CD4-positive, alpha-beta T cell treated with Interferon alpha-2 for 1 hour (primary cell): ENCODE measurements around the gene DCDC2.

Experiments
- DNase-seq, 2 donors: peaks; one replicate each; pipeline ENCODE4 v3.0.0-alpha.2; 2020 to 2022

Gene DCDC2

GRCh38 chr6:24140591-24140990 lies 217.3 kb downstream of the DCDC2 start:
- no peak for DNase-seq

DNA sequence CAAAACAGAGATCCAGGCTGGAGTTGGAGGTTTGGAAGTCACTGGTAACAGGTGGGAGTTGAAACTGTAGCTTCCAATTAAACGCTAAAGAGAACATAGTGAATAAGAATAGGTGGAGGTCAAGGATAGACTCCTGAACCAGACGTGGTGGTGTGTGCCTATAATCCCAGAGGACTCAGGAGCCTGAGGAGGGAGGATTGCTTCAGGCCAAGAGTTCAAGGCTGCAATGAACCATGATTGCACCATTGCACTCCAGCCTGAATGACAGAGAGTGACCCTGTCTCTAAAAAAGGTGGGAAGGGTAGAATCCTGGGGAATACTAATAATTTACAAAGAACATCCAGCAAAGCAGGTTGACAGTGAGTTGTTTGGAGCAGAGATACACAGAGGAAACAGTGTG lies 218.2 kb downstream of the DCDC2 start:
- no peak for DNase-seq

DNA sequence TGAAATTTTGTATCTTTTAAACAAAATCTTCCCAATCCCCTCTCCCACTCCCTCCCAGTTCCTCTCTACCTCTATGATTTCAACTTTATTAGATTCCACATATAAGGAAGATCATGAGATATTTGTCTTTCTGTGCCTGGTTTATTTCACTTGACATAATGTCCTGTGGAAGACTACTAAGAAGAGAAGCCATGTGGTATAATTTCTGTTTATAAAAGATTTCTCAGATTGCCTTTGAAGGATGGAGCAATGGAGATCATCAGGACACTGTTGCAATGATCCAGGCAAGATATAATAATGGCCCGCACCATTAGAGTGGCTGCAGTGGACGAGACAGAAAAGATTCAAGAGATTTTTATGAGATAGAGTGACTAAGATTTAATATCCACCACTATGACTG lies 218.8 kb downstream of the DCDC2 start:
- DNase-seq = no peak

GRCh38 chr6:24131751-24132150 lies 226.1 kb downstream of the DCDC2 start:
- no peak for DNase-seq

- no peak for DNase-seq
These were observed 230.5 kb downstream of the DCDC2 start for GRCh38 chr6:24127316-24127715.

DNA sequence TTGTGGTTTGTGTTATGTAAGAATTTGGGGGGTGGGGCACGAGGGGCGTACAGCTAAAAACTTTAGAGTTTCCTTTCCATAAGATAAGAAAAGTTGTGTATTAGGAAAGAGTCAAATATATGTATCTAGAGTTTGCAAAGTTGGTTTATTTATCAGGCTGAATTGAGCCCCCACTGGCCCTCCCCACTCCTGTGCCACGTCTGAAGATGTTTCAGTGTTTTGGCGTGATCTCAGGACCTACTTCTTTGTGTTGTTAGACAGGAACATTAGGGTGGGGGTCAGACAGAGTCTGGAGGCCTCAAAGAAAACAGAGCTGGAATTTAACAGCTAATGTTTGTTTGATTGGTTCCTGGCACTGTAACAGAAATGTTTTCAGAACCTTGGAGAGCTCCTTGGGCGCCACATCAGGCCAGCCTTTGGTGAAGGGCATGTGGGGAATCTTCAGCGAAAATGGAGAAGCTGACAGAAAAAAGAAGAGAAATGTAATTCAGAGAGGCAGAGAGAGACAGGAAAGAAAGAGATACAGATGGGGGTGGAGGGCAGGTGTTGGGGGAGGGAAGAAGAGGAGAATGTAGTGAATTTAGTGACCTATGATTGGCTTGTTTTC lies 231.2 kb downstream of the DCDC2 start:
- peak in 1 of 2 donors; percentile 17 for DNase-seq

DNA sequence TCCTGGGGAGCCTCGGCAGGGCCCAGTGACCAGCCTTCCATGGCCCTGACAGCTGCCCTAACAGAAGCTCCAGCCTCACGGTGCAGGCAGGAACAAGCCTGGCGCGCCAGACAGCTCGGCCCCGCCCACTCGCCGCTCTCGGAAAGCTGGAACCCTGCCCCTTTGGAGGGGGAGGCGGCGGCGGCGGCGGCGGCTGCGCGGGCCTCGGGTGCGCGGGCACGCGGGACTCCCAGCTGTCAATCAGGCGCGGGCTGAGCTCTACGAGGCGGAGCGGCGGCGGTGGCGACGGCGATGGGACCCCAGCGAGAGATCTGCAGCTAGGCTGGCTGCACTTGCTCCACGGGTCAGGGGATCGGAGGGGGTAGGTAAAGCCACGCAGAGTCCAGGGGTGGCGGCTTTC lies 231.9 kb downstream of the DCDC2 start, which contains the start of gene NRSN1:
Gene NRSN1 (plus strand): TSS at position 236 of the 400 bp plus-strand sequence. CDS start 8,113 bp downstream, outside the sequence.
- DNase-seq = no peak

GRCh38 chr6:24122139-24122538 lies 235.7 kb downstream of the DCDC2 start:
- no peak for DNase-seq
